HuH-7.5 (cell line): ENCODE results near the gene UMODL1.

Source experiments
- DNase-seq: peaks from one replicate; pipeline ENCODE4 v3.0.0; 2011; ENCODE audit warnings: low spot score

UMODL1 gene

DNA sequence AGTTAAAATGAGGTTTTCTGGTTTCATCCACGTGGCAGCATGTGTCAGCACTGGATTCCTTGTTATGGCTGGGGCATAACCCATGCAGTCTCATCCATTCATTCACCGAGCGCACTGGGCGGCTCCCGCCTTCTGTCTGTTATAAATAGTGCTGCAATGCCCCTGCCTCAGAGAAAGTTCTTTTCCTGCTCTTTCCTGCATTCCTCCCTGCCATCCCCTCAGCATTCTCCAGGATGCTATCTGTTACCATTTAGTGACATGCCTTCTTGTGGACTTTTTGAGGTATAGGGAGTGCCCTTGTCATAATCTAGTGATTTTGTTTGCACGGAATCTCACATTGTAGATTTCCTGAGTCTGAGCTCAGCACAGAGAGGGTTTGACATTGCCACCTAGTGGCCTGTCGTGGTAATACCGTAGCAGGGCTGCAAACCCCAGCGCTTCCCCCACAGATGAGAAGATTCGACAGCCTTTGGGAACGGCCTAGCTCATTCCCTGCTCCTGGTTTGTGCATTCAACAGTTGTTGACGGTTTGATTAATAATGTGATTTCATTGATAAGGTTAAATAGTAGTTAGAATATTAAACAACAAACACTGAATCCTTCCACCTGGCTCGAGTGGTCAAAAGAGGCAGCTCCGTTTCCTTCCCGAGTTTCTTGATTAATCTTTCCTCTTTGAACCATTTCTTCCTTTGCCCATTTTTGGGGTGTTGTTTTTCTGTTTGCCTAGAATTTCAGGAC lies 46.3 kb downstream of the UMODL1 start:
- DNase-seq: peak; percentile 75

- DNase-seq: no peak
Measured at GRCh38 chr21:42117967-42118780, 47.1 kb downstream of the UMODL1 start.

GRCh38 chr21:42118901-42119300 lies 47.8 kb downstream of the UMODL1 start:
- DNase-seq: no peak

DNA sequence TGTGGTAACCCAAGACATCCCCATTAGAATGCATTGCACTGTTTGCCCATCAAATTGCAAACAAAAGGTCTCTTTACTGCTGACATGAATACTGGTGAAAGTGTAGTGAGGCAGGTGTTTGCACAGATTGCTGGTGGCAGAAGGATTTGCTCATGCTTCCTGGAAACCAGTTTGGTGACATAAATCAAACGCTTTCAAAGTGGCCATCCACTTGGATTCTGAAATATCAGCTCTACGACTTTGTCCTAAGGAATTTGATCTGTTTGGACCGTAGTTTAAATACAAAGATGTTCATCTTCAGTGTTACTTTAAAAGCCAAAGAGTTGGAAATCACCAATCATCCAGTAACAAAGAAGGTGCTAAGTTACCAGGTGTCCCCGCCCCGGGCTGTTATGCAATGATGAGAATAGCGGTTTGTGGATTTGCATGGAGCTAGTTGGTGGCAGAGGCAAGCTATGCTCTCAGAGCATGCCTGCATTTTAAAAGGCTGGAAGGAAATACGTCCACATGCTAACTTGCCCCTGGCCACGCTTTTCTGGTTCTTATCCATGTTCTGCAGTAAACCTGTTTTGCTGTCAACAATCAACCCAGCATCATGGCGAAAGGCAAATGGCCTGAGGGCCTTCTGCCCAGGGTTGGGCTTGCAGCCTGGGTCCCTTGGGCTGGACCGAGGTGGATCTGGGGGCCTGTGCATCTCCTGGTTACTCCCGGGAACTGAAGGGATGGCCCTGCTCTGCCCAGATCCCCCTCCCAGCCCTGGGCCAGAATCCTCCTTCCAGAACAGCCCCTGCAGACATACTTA lies 49.2 kb downstream of the UMODL1 start:
- DNase-seq: peak; percentile 68

GRCh38 chr21:42120903-42121535 lies 49.9 kb downstream of the UMODL1 start:
- no peak for DNase-seq

GRCh38 chr21:42121794-42122193 lies 50.7 kb downstream of the UMODL1 start:
- DNase-seq: no peak

GRCh38 chr21:42122398-42122797 lies 51.3 kb downstream of the UMODL1 start:
- no peak for DNase-seq

DNA sequence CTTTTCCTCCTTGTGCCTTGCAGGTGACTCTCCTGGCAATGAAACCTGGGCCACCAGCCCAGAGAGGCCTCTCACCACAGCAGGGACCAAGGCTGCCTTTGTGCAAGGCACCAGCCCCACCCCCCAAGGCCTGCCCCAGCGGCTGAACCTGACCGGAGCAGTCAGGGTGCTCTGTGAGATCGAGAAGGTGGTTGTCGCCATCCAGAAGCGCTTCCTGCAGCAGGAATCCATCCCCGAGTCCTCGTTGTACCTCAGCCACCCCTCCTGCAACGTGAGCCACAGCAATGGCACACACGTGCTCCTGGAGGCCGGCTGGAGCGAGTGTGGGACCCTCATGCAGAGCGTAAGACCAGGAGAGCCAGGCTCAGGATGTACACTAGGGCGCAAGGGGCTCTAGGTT lies 51.7 kb downstream of the UMODL1 start:
- DNase-seq: no peak

DNA sequence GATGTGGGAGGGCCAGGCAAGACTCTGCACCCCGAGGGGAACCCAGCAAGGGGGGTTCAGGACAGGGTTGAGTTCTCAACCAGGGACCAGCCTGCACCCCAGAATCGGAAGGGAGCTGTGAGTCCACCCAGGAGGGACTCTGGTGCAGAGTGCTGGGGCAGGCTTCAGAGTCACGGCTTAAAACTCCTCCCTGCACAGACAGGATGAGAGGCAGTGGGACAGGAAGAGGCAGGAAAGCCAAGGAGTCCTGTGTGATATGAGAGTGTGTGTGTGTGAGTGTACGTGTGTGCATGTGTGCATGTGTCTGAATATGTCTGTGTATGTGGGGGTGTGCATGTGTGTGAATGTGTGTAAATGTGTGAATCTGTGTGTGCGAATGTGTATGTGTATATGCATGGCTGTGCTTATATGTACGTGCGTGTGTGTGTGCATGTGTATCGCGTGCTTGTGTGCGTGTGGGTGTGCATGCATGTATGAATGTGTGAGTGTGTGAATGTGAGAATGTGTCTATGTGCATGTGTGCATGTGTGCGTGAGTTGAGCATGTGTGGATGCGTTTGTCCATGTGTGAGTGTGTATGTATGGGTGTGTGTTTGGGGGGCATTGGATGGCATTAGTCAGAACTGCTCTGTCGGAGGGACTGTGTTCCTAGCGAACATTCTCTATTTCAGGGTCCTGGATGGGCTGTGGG lies 52.2 kb downstream of the UMODL1 start:
- no peak for DNase-seq

GRCh38 chr21:42124081-42124480 lies 53.0 kb downstream of the UMODL1 start:
- no peak for DNase-seq

- DNase-seq: no peak
Measured at GRCh38 chr21:42124826-42125570, 53.9 kb downstream of the UMODL1 start.

DNA sequence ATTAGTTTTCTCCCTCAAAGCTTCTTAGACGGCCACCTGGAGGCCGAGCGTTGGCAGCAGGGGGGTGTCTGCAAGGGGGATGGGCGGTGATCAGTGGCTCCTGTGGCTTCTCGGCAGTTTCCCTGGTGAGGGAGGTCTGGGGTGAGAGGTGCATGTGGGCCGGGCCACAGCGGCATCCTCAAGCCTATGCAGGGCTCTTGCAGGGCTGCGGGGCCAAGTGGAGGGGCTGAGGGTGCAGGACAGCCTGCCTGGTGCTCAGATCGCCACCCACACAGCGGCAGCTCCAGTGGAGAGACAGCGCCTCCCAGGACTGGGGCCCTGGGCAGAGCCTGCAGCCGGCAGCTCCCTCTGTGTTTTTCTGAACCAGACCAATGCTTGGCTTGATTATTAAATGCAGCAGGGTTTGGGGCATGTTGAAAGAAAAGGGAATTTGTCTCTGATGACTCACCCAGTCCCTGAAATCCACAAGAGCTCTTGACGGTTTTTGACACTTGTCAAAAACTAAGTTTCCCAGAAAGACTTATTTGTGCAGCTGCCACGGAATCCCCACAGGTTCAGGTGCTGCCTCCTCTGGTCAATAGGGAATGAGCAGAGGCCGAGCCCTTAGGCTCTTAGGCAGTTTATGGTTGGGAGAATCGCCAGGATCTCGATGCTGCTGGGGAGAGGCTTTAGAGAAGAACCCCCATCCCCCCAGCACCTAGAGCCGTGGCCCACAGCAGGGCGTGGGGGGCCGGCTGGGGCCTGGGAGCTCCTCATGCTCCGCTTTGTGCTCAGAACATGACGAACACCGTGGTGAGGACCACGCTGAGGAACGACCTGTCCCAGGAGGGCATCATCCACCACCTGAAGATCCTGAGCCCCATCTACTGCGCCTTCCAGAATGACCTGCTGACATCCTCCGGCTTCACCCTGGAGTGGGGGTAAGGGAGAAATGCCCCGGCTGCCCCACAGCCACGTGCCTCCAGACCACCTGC lies 54.7 kb downstream of the UMODL1 start:
- DNase-seq: peak; percentile 56

- DNase-seq: no peak
Measured at GRCh38 chr21:42127164-42128150, 56.3 kb downstream of the UMODL1 start.

DNA sequence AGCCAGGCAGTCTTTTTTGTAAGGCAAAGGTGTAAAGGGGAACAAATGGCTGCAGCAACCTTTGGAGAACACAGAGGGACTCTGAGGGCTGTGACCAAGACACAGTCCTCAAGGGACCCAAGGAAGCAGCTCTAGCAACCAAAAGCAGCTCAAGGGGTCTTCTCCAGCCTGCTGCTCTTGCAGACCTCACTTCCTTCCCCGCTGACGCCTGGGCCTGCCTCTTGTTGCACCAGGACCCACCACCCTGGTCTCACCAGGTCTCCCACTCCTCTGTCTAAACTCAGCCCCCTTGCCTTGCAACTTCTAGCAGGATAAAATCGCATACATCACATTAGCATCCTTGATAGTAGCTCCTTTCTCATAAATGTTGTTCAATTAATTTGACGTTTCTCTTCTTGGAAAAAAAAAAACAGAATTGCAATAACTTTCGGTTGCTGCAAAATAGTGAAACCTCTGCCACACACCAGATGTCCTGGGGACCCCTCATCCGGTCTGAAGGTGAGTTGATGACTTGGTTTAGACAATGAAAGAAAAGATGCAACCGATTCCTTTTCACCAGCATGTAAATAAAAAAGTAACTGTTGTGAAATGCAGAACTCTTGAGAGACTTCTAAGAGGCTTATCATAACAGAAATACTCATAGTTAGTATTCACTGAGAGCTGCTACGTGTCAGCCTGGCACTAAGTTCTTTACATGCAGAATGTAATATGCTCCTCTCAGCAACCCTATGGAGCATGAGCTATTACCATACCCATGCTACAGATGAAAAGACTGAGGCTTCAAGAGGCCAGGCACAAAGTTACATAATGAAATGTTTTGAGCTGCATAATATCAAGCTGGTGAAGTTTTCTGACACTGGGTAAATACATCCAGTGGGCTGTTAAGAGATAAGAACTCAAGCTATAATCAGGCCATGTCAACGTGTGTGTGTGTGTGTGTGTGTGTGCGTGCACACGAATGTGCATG lies 58.5 kb downstream of the UMODL1 start:
- DNase-seq: no peak

- no peak for DNase-seq
Measured at GRCh38 chr21:42130441-42130840, 59.3 kb downstream of the UMODL1 start.

DNA sequence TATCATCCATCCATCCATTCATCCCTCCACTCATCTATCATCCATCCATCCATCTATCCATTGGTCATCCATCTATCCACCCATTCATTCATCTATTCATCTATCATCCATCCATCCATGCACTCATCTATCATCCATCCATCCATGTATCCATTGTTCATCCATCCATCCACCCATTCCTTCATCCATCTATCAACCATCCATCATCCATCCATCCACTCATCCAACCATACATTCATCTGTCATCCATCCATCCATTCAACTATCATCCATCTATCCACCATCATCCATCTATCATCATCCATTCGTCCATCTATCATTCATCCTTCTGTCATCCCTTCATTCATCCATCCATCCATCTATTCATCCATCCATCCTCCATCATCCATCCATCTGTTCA lies 61.1 kb downstream of the UMODL1 start:
- no peak for DNase-seq

DNA sequence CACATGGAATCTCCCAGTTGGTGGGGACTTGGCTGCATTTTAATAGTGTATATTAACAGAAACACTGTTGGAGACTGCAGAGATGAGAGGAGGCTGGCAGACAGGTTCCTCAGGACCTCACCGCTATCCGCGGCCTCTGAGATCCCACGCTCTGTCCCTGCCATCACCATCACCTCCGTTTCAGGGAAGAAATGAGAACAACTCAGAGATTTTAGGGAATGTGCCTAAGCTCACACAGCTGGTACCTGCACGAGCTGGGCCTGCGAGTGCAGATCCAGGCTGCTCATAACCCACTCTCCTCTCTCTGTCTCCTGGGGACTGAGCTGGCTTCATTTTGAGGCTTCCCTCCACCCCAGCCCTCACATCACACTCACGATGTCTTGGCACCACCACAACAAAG lies 62.0 kb downstream of the UMODL1 start:
- DNase-seq: no peak
